ENCODE measurements around the gene NT5C2. TPM values are rescaled to one million over a fixed set of nuclear protein-coding genes. Genes with fewer than 3 reads are reported as not detected.

Gene NT5C2
- total and polyA plus RNA-seq, 2 experiments from 2014 or later, result 52.6 to 69.0 TPM

DNA sequence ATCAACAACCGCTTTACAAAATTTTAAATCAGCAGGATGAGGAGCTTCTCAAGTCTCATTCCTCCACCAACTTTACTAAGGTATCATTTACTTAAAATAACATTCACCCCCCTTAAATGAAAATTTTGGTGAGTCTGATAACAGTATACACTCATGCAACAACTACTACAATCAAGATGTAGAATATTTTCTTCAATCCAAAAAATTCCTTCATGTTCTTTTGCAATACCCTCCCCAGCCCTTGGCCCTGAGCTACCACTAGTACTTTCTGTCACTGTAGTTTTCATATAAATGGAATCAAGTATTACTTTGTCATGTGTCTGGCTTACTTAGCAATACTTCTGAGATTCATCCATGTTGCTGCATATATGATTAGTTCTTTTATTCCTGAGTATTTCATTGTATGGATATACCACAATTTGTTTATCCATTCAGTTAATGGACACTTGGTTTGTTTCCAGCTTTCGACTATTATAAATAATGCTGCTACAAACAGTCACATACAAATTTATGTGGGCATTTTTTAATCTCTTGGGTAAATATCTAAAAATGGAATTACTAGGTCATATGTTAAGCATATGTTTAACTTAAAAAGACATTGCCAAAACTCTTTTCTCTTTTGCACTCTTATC is 43.0 kb downstream of the NT5C2 start:
- Histone ChIP-seq H3K79me2 (ENCODE audit: insufficient read depth) (peaks cover 88% of the 10 kb centered on the region), H3F3A (ENCODE audit: insufficient read depth) (peaks cover 46% of the 10 kb centered on the region), H3K27me3 (replicated peaks; ENCODE audit: insufficient read depth) (no peaks in the 10 kb centered on the region), H2AFZ (no peak overlapping the region), H3K9ac (no peak overlapping the region), H3K9me2 (ENCODE audit: insufficient read depth) (no peaks in the 10 kb centered on the region), H3K27ac (no peak overlapping the region), H3K4me3 (no peak overlapping the region), H4K20me1 (ENCODE audit: insufficient read depth) (no peaks in the 10 kb centered on the region), H3K36me3 (ENCODE audit: low read depth) (0 out of 2 replicates have a peak, but pooled peaks cover 12% of the 10 kb centered on the region), H3K4me1 (ENCODE audit: insufficient read depth) (peaks cover 52% of the 10 kb centered on the region), H3K4me2 (ENCODE audit: unreplicated experiment) (no peak overlapping the region), H3K9me3 (ENCODE audit: low read depth) (no peaks in the 10 kb centered on the region)
- TF ChIP-seq EZH2 (IDR thresholded peaks at IDR 0.05; ENCODE audit: insufficient read depth, poor library complexity, severe bottlenecking) (no peak), EZH2phosphoT487 (IDR thresholded peaks at IDR 0.05; ENCODE audit: insufficient read depth, low read depth) (no peak)
- in situ Hi-C loops (cut with MboI), result no loop called here
- WGBS, 2 experiments (ENCODE audit: low coverage in 1 of 2, low lambda C conversion rate in 2 of 2, missing lambda C conversion rate in 2 of 2), result 98 to 99% methylated on average over 2 of the region's 2 CpGs
- DNase-seq, result no peak

DNA sequence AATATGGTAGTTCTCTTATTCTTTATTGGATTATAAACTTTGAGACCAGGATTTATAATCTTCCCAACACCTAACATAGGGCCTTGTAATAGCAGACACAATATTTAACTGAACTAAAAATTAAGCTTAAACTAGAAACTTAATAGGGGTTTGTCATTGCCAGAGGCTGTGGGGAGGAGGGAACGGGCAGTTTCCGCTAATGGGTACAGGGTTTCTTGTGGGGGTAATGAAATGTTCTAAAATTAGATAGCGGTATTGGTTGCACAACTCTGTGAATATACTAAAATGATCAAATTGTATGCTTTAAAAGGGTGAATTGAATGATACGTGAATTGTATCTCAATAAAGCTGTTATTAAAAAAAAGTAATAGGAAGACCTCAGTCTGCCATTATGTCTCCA is 45.4 kb downstream of the NT5C2 start:
- Histone ChIP-seq H3K79me2 (ENCODE audit: insufficient read depth) (peaks cover 93% of the 10 kb centered on the region), H3K4me1 (ENCODE audit: insufficient read depth) (peaks cover 39% of the 10 kb centered on the region), H3K27me3 (replicated peaks; ENCODE audit: insufficient read depth) (no peaks in the 10 kb centered on the region), H3K36me3 (ENCODE audit: low read depth) (0 out of 2 replicates have a peak, but pooled peaks cover 12% of the 10 kb centered on the region), H3K9me2 (ENCODE audit: insufficient read depth) (no peaks in the 10 kb centered on the region), H3K4me2 (ENCODE audit: unreplicated experiment) (no peak overlapping the region), H2AFZ (no peak overlapping the region), H3K4me3 (no peak overlapping the region), H3K9me3 (ENCODE audit: low read depth) (no peaks in the 10 kb centered on the region), H4K20me1 (ENCODE audit: insufficient read depth) (no peaks in the 10 kb centered on the region), H3K9ac (no peak overlapping the region), H3F3A (ENCODE audit: insufficient read depth) (peaks cover 33% of the 10 kb centered on the region), H3K27ac (no peak overlapping the region)
- WGBS, 2 experiments (ENCODE audit: low coverage in 1 of 2, low lambda C conversion rate in 2 of 2, missing lambda C conversion rate in 2 of 2), result 97 to 98% methylated on average over 4 of the region's 4 CpGs
- no peak for DNase-seq
- no peak for TF ChIP-seq EZH2 (IDR thresholded peaks at IDR 0.05; ENCODE audit: insufficient read depth, poor library complexity, severe bottlenecking)
- TF ChIP-seq EZH2phosphoT487 (IDR thresholded peaks at IDR 0.05; ENCODE audit: insufficient read depth, low read depth), result no peak
- in situ Hi-C loops (cut with MboI), result no loop called here

DNA sequence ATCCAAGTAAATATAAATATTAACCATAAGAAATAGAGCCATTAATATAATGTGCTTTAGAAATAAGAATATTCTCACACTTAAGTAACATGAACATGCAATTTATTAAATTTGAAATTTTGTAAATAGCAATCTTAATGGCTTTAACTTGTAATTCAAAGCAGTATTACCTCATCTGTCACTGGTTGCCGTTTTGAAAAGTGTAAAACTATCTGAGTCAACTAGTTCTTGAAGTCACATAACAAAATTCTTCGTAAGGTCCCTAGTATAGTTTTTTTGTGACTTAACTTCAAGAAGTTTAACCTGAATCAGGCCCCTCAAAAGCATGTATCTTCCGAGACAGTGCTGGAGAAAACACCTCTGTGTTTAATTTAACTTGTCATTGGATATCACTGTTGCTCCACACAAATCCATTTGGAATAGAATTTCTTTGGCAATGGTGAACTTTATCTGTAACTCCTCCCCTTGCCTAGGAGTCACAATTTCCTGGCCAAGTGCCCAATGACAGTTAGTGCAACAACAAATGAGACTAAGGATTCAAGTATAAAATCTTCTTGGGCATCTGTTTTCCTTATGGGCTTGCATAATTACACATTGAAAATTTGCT is 47.1 kb downstream of the NT5C2 start:
- Histone ChIP-seq H3K27me3 (replicated peaks; ENCODE audit: insufficient read depth) (no peaks in the 10 kb centered on the region), H3K79me2 (ENCODE audit: insufficient read depth) (peaks cover 87% of the 10 kb centered on the region), H3K4me3 (peak overlapping the region; percentile 50), H3K9ac (peak overlapping the region; percentile 40), H3K36me3 (ENCODE audit: low read depth) (0 out of 2 replicates have a peak, but pooled peaks cover 5% of the 10 kb centered on the region), H3K9me3 (ENCODE audit: low read depth) (no peaks in the 10 kb centered on the region), H3K9me2 (ENCODE audit: insufficient read depth) (no peaks in the 10 kb centered on the region), H3F3A (ENCODE audit: insufficient read depth) (peaks cover 30% of the 10 kb centered on the region), H4K20me1 (ENCODE audit: insufficient read depth) (no peaks in the 10 kb centered on the region), H2AFZ (no peak overlapping the region), H3K4me2 (ENCODE audit: unreplicated experiment) (peak overlapping the region; percentile 67), H3K4me1 (ENCODE audit: insufficient read depth) (peaks cover 34% of the 10 kb centered on the region), H3K27ac (peak overlapping the region; percentile 75)
- TF ChIP-seq EZH2 (IDR thresholded peaks at IDR 0.05; ENCODE audit: insufficient read depth, poor library complexity, severe bottlenecking) (no peak), EZH2phosphoT487 (IDR thresholded peaks at IDR 0.05; ENCODE audit: insufficient read depth, low read depth) (no peak)
- 30 to 35% methylated on average over 3 of the region's 3 CpGs for WGBS, 2 experiments (ENCODE audit: low coverage in 1 of 2, low lambda C conversion rate in 2 of 2, missing lambda C conversion rate in 2 of 2)
- peak; percentile 84 for DNase-seq
- in situ Hi-C loops (cut with MboI), result no loop called here

DNA sequence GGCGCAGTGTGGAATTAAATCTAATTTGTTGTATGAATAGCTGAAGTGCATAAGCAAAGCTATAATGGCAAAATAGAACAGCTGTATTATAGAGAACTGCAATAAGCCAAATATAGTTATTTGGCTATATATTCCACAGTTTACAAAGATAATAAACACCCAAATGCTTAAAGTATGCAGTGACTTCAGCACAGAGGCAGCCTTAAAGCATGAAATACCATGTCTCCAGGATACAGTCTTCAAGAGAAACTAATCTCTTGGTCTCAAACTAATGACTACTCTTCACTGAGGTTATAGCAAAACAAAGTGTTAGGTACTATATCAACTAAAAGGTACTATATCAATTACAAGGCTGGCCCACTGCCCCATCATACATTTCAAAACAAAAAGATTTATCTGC is 48.0 kb downstream of the NT5C2 start:
- Histone ChIP-seq H3K27me3 (replicated peaks; ENCODE audit: insufficient read depth) (no peaks in the 10 kb centered on the region), H3K4me2 (ENCODE audit: unreplicated experiment) (peak overlapping the region; percentile 67), H4K20me1 (ENCODE audit: insufficient read depth) (no peaks in the 10 kb centered on the region), H3K4me1 (ENCODE audit: insufficient read depth) (peaks cover 34% of the 10 kb centered on the region), H3K4me3 (peak overlapping the region; percentile 50), H3K9me2 (ENCODE audit: insufficient read depth) (no peaks in the 10 kb centered on the region), H2AFZ (no peak overlapping the region), H3K36me3 (ENCODE audit: low read depth) (peaks cover 9% of the 10 kb centered on the region), H3K27ac (peak overlapping the region; percentile 75), H3K79me2 (ENCODE audit: insufficient read depth) (peaks cover 86% of the 10 kb centered on the region), H3F3A (ENCODE audit: insufficient read depth) (peaks cover 30% of the 10 kb centered on the region), H3K9ac (peak overlapping the region; percentile 40), H3K9me3 (ENCODE audit: low read depth) (no peaks in the 10 kb centered on the region)
- in situ Hi-C loops (cut with MboI), result no loop called here
- peak; percentile 69 for DNase-seq
- TF ChIP-seq EZH2 (IDR thresholded peaks at IDR 0.05; ENCODE audit: insufficient read depth, poor library complexity, severe bottlenecking) (no peak), EZH2phosphoT487 (IDR thresholded peaks at IDR 0.05; ENCODE audit: insufficient read depth, low read depth) (no peak)
- WGBS, 2 experiments (ENCODE audit: low coverage in 1 of 2, low lambda C conversion rate in 2 of 2, missing lambda C conversion rate in 2 of 2), result 97 to 100% methylated on average over 1 of the region's 1 CpG

All from GM23248 (cell line).